HUES6 (cell line): ENCODE data around the gene REV1.

ENCODE experiments used
- H3K27ac ChIP-seq: 2 replicates; pipeline ENCODE4 v1.7.0; 2013; ENCODE audit warnings: low read depth, mild to moderate bottlenecking, low read length, inconsistent platforms
- H3K27me3 ChIP-seq: 2 replicates; pipeline ENCODE4 v1.6.1; 2013; ENCODE audit warnings: low read length; ENCODE audit not compliant: control insufficient read depth, insufficient read depth
- H3K36me3 ChIP-seq: 2 replicates; pipeline ENCODE4 v1.6.1; 2013; ENCODE audit warnings: low read length; ENCODE audit not compliant: control insufficient read depth, insufficient read depth
- H3K4me1 ChIP-seq: 2 replicates; pipeline ENCODE4 v1.6.1; 2013; ENCODE audit warnings: low read length; ENCODE audit not compliant: control insufficient read depth, insufficient read depth
- H3K4me3 ChIP-seq: 2 replicates; pipeline ENCODE4 v1.5.1; 2013; ENCODE audit warnings: low read depth, low read length
- H3K9ac ChIP-seq: one replicate; pipeline ENCODE4 v1.6.1; 2013; ENCODE audit warnings: mild to moderate bottlenecking, low read length
- H3K9me3 ChIP-seq: 2 replicates; pipeline ENCODE4 v1.6.1; 2013; ENCODE audit warnings: low read depth, low read length; ENCODE audit not compliant: control insufficient read depth, insufficient read depth

The REV1 gene

DNA sequence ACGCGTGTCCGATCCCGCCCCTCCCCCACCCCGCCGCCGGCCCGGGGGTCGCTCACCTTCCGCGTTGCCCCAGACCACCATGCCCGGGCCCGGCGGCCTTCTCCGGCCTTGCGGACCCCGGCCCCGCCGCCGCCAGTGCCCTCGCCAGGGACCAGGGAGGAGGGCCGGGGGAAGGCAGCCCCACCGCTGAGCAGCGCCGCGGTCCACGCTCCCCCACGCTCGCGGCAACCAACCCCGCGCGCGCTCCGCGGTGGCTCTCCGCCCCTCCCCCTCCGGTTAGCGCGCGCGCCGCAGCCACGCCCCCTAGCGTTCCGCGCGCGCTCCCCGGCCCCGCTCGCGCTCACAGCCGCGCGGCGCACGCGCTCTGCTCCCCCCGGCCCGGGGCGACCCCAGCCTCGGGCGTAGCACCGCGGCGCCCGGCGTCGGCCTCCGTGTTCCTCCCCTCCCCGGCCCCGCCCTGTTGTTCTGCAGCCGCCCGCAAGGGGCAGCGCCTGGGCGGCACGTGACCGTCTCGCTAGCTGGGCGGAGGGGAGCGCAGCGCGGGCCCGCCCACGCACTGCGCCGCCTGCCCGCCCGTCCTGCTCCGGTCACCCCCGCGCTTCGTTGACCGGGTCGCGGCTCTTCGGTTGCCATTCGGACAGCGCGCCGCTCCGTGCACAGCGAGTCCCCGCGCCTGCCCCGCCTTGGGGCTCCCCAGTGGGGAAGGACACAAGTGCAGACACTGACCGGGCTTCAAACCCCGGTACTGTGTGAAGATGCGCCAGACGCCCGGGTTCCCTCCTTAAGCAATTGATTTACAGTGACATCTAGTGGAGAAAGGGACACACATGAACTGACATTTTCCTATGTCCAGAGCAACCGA is at the start of gene REV1:
REV1 (minus strand) TSS at position 257 of the 862 bp plus-strand sequence. CDS start 25,042 bp downstream, outside the sequence.
- peaks cover 21% of the 10 kb centered on the region for H3K4me1 ChIP-seq

DNA sequence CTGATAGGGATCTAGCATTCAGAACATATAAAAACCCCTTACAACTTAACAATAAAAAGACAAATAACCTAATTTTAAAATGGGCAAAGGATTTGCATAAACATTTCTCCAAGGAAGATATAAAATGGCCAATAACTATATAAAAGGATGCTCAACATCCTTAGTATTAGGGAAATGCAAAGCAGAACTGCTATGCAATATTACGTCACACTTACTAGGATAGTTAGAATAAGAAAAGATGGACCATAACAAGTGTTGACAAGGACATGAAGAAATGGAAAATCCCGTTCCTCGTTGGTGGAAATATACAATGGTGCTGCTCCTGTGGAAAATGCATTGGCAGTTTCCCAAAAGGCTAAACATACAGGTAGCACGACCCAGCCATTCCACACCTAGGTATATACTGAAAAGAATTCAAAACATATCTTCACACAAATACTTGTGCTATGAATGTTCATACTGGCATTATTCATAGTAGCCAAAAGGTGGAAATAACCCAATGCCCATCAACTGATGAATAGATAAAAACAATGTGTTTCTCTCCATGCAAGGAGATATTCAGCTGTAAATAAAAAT is 48.2 kb upstream of the REV1 start:
- Histone ChIP-seq H3K36me3 (no peaks in the 10 kb centered on the region), H3K27me3 (no peaks in the 10 kb centered on the region), H3K9ac (no peak overlapping the region), H3K27ac (no peak overlapping the region), H3K4me3 (no peak overlapping the region), H3K4me1 (no peaks in the 10 kb centered on the region), H3K9me3 (peaks cover 10% of the 10 kb centered on the region; the same call in 1 of the 2 replicates)

More for the DNA sequence above, at the start of gene REV1:
- Histone ChIP-seq H3K4me3 (peak within 1 kb of the TSS; percentile 83), H3K27me3 (no peaks in the 10 kb centered on the region), H3K9ac (peak within 1 kb of the TSS; percentile 97), H3K9me3 (no peaks in the 10 kb centered on the region), H3K27ac (peak within 1 kb of the TSS; percentile 82; the same call in 1 of the 2 replicates), H3K36me3 (no peaks in the 10 kb centered on the region)

DNA sequence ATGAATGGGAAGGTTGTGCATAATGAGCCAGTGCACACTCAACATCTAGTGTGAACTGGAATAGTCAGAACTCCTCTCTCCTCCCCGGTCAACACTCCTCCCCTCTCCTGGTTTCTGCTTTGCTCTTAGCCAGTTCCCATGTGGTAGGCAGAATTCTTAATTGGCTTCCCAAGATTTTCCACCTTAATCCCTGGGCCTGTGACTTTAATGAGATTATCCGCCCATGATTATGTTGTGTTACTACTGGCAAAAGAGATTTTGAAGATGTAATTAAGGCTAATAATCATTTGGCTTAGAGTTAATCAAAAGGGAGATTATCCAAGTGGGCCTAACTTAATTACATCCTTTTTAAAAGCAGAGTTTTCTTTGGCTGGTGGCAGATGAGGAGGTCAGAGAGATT is 34.2 kb upstream of the REV1 start:
- no peak overlapping the region for H3K27ac ChIP-seq
- peaks cover 6% of the 10 kb centered on the region; the same call in 1 of the 2 replicates for H3K9me3 ChIP-seq
- no peak overlapping the region for H3K4me3 ChIP-seq
- H3K4me1 ChIP-seq = no peaks in the 10 kb centered on the region
- no peaks in the 10 kb centered on the region for H3K27me3 ChIP-seq
- no peak overlapping the region for H3K9ac ChIP-seq
- no peaks in the 10 kb centered on the region for H3K36me3 ChIP-seq

DNA sequence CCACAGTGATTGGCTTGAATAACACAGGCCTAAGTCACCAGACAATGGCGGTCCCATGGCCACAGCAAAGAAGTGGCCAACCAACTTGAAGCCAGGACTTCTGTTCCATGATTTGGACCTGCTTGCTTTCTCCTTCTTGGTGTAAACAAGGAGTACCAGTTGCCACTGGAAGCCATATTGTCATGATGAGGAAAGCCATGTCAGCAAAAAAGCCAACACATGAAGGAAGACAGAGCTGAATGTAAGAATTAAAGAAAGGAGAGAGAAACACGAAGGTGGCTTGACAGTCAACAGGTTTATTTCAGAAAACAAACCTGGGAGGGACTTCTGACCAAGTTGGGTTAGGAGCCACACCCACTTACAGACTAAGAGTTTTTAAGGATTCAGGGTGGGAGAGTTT is 32.3 kb upstream of the REV1 start:
- H3K9me3 ChIP-seq = peaks cover 6% of the 10 kb centered on the region; the same call in 1 of the 2 replicates
- no peaks in the 10 kb centered on the region for H3K4me1 ChIP-seq
- no peak overlapping the region for H3K27ac ChIP-seq
- no peaks in the 10 kb centered on the region for H3K36me3 ChIP-seq
- no peak overlapping the region for H3K9ac ChIP-seq
- no peaks in the 10 kb centered on the region for H3K27me3 ChIP-seq
- H3K4me3 ChIP-seq = no peak overlapping the region

DNA sequence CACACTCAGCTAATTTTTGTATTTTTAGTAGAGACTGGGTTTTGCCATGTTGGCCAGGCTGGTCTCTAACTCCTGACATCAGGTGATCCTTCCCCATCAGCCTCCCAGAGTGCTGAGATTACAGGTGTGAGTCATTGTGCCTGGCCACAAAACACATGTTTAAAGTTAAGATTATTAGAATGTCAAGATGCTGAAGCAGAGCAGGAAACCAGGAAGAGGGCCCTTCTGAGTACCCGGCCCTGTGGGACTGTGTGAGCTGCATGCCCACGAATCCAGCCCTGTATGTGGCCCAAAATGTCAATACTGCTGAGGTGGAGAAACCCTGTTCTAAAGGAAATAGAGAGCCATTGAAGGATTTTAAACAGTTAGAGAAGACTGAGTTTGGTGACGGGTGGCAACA is 31.0 kb upstream of the REV1 start:
- peaks cover 6% of the 10 kb centered on the region; the same call in 1 of the 2 replicates for H3K9me3 ChIP-seq
- no peaks in the 10 kb centered on the region for H3K27me3 ChIP-seq
- no peaks in the 10 kb centered on the region for H3K4me1 ChIP-seq
- H3K9ac ChIP-seq = no peak overlapping the region
- H3K36me3 ChIP-seq = no peaks in the 10 kb centered on the region
- H3K4me3 ChIP-seq = no peak overlapping the region
- H3K27ac ChIP-seq = no peak overlapping the region

DNA sequence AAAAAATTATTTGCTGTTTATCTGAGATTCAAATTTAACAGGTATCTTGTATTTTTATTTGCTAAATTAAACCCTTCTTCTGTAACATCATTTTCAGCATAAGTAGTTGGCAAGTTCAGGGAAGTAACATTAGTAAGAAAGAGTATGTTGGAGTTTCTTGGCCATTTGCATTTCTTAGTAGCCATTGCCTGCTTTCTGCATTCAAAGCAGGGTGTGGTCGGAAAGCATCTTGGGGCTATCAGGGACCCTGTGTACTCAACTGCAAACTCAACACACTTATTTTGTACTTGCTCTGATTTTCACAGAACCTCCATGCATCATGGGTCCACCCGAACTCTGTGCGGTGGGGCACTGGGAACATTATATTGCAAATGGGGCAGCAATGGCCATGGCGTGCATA is 30.4 kb upstream of the REV1 start:
- H3K36me3 ChIP-seq = no peaks in the 10 kb centered on the region
- H3K4me3 ChIP-seq = no peak overlapping the region
- no peak overlapping the region for H3K9ac ChIP-seq
- H3K9me3 ChIP-seq = peaks cover 6% of the 10 kb centered on the region; the same call in 1 of the 2 replicates
- H3K27ac ChIP-seq = no peak overlapping the region
- H3K4me1 ChIP-seq = no peaks in the 10 kb centered on the region
- H3K27me3 ChIP-seq = no peaks in the 10 kb centered on the region

DNA sequence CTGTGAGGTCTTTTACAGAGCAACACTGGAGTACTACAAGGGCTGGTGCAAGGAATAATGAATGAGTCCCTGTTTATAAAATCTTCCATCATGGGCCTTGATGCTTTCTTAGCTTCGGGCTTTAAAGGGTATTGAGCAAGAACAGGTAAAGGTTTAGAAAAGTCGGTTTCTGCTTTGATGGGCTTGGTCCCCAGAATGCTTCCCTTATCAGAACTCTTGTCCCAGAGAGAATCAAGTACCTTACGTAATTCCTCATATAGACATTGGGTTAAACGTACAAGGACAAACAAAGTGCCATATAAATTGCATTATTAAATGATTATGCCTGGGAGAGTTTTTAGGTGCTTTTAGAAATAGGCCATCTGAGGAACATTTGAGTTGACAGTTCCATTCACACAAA is 24.5 kb upstream of the REV1 start:
- Histone ChIP-seq H3K27ac (no peak overlapping the region), H3K4me3 (no peak overlapping the region), H3K9ac (no peak overlapping the region), H3K4me1 (no peaks in the 10 kb centered on the region), H3K27me3 (no peaks in the 10 kb centered on the region), H3K9me3 (no peaks in the 10 kb centered on the region), H3K36me3 (no peaks in the 10 kb centered on the region)

DNA sequence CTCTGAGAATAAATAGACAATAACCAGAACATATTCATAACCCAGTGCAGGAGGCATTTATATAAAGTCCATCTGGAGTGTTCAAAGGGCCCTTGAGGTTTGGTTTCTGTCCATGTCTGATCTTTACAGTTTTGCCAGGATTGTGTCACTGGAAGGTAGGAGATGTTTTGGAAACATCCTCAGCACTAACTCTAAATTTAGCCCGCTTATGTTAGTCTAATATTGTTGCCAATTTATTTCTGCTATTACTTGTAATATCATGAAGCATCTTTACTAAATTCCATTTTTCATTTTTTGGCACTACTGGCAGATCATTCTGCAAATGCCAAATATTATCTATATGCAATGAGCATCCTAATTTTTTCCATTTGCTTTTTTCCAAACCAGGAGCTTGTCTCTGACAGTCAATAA is 22.4 kb upstream of the REV1 start:
- Histone ChIP-seq H3K27me3 (no peaks in the 10 kb centered on the region), H3K9ac (no peak overlapping the region), H3K4me3 (no peak overlapping the region), H3K4me1 (no peaks in the 10 kb centered on the region), H3K36me3 (no peaks in the 10 kb centered on the region), H3K9me3 (no peaks in the 10 kb centered on the region), H3K27ac (no peak overlapping the region)

DNA sequence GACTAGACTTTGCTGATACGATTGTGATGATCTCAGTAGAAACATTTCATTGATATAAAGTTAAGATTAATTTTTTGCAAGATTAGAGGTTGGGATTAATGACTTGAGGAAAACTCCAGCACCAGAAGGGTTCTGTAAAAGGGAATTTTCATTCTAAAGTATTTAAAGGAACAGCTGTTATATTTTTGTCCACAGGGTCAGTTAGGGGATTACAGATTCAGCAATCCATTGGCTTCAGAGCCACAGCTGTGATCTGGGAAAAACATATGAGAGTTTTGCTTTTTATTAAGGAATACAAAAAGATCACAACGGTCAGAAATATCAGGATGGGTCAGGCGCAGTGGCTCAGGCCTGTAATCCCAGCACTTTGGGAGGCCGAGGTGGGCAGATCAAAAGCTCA is 19.6 kb upstream of the REV1 start:
- H3K27ac ChIP-seq = no peak overlapping the region

DNA sequence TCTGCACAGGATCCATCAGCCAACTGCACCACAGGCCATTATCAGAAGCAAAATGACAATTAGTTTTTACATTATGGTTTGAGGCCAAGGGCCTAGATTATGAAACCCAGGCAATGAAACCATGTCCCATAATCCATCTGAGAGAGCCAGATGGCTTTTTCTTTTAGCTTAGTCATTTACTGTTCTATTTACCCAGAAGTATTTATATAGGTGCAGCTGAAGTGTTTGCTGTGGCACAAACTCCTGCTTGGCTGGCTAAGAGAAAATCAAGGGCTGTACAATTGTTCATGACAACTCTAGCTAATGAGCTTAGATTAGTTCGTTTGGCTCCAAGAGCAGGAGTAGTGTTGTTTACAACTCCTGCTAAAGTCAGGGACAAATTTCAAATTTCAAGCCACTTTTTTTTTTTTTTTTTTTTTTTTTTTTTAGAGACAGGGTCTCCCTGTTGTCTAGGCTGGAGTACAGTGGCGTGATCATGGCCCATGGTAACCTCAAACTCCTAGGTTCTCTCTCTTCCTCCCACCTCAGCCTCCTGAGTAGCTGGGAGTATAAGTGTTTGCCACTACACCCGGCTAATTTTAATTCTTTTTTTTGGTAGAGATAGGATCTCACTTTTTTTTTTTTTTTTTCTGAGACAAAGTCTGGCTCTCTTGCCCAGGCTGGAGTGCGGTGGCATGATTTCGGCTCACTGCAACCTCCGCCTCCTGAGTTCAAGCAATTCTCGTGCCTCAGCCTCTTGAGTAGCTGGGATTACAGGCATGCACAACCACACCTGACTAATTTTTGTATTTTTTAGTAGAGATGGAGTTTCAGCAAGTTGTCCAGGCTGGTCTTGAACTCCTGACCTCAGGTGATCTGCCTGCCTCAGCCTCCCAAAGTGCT is 18.4 kb upstream of the REV1 start:
- no peak overlapping the region for H3K27ac ChIP-seq
- no peaks in the 10 kb centered on the region for H3K4me1 ChIP-seq
- no peaks in the 10 kb centered on the region for H3K27me3 ChIP-seq
- no peak overlapping the region for H3K4me3 ChIP-seq
- no peak overlapping the region for H3K9ac ChIP-seq
- no peaks in the 10 kb centered on the region for H3K9me3 ChIP-seq
- no peaks in the 10 kb centered on the region for H3K36me3 ChIP-seq

More for the DNA sequence above, 19.6 kb upstream of the REV1 start:
- Histone ChIP-seq H3K4me3 (no peak overlapping the region), H3K27me3 (no peaks in the 10 kb centered on the region), H3K4me1 (no peaks in the 10 kb centered on the region), H3K9ac (no peak overlapping the region), H3K36me3 (no peaks in the 10 kb centered on the region), H3K9me3 (no peaks in the 10 kb centered on the region)
